HG03097 (cell line): ENCODE data around the gene POLR3A.

Experiments
- ATAC-seq: cut with Tn5 transposase; IDR thresholded peaks from one replicate; pipeline ENCODE4 v1.9.1; 2021; ENCODE audit not compliant: unreplicated experiment, low FRiP score

The POLR3A gene

GRCh38 chr10:77983384-77984341 lies 45.7 kb downstream of the POLR3A start:
- ATAC-seq, result no peak

GRCh38 chr10:77981281-77981680 lies 48.0 kb downstream of the POLR3A start:
- ATAC-seq, result no peak

- no peak for ATAC-seq
These were observed 50.1 kb downstream of the POLR3A start for GRCh38 chr10:77979221-77979620.

GRCh38 chr10:77978360-77978759 lies 51.0 kb downstream of the POLR3A start:
- no peak for ATAC-seq

- no peak for ATAC-seq
These were observed 51.4 kb downstream of the POLR3A start for GRCh38 chr10:77977934-77978333.

- no peak for ATAC-seq
These were observed 52.3 kb downstream of the POLR3A start for GRCh38 chr10:77977016-77977415.

GRCh38 chr10:77975086-77975666 lies 54.1 kb downstream of the POLR3A start:
- no peak for ATAC-seq

GRCh38 chr10:77974396-77975074 lies 54.8 kb downstream of the POLR3A start:
- ATAC-seq, result no peak

GRCh38 chr10:77973276-77973675 lies 56.0 kb downstream of the POLR3A start:
- ATAC-seq, result no peak

- ATAC-seq, result no peak
These were observed 57.2 kb downstream of the POLR3A start for GRCh38 chr10:77972148-77972547.

- no peak for ATAC-seq
These were observed 57.5 kb downstream of the POLR3A start for GRCh38 chr10:77971804-77972144.

GRCh38 chr10:77970869-77971803 lies 58.2 kb downstream of the POLR3A start:
- ATAC-seq, result no peak

- ATAC-seq, result no peak
These were observed 60.2 kb downstream of the POLR3A start for GRCh38 chr10:77969114-77969513.

GRCh38 chr10:77967611-77968022 lies 61.7 kb downstream of the POLR3A start:
- no peak for ATAC-seq

GRCh38 chr10:77965294-77965693 lies 64.0 kb downstream of the POLR3A start:
- no peak for ATAC-seq

- ATAC-seq, result no peak
These were observed 64.5 kb downstream of the POLR3A start for GRCh38 chr10:77964811-77965210.

GRCh38 chr10:77963901-77964300 lies 65.4 kb downstream of the POLR3A start:
- ATAC-seq, result no peak

GRCh38 chr10:77962350-77963146 lies 66.8 kb downstream of the POLR3A start:
- no peak for ATAC-seq

- no peak for ATAC-seq
These were observed 67.6 kb downstream of the POLR3A start for GRCh38 chr10:77961668-77962067.
